GM12892 (cell line): ENCODE data around the gene LLGL1.

ENCODE experiments used
- POLR2A ChIP-seq: IDR thresholded peaks from 2 replicates; pipeline ENCODE4 v1.6.1; 2011; ENCODE audit warnings: low read depth, low read length, control low read depth
- POLR2AphosphoS5 ChIP-seq: IDR thresholded peaks from 2 replicates; pipeline ENCODE4 v1.6.1; 2011; ENCODE audit warnings: low read depth, low read length, control low read depth
- TAF1 ChIP-seq: IDR thresholded peaks from 2 replicates; pipeline ENCODE4 v1.6.1; 2011; ENCODE audit warnings: low read depth, mild to moderate bottlenecking, control low read depth, low read length, borderline replicate concordance

GRCh38 chr17:18267927-18268711, 42.7 kb downstream of the LLGL1 start:
- no peak for TF ChIP-seq POLR2A
- TF ChIP-seq TAF1, result no peak
- no peak for TF ChIP-seq POLR2AphosphoS5
